ENCODE data around the gene HSPA12B. TPM values are rescaled to one million over a fixed set of nuclear protein-coding genes. Genes with fewer than 3 reads are reported as not detected.
"Not testable (repeated sequence)": the region's sequence is repeated elsewhere in the genome, so short reads cannot be mapped to it uniquely, and the experiment has no call there.

HSPA12B gene
- total RNA-seq, 1 experiment from 2014 or later = 0.21 TPM

- Histone ChIP-seq H3K4me3 (ENCODE audit: low read depth in 2 of 2, low read length in 2 of 2) (peak overlapping the region; percentile 33 to 44), H3K4me1 (ENCODE audit: control insufficient read depth, insufficient read depth, low read length) (peaks cover 21% of the 10 kb centered on the region), H3K27me3 (ENCODE audit: control insufficient read depth, insufficient read depth, low read length) (no peaks in the 10 kb centered on the region), H3K27ac (ENCODE audit: low read length) (peak overlapping the region; percentile 79), H3K9me3 (ENCODE audit: control insufficient read depth, insufficient read depth, low read depth, low read length) (no peaks in the 10 kb centered on the region), H3K36me3 (ENCODE audit: control insufficient read depth, insufficient read depth, low read length) (no peaks in the 10 kb centered on the region)
- TF ChIP-seq TCF7L2 (IDR thresholded peaks at IDR 0.05; ENCODE audit: low read depth, low read length) (no peak), POLR2AphosphoS5 (IDR thresholded peaks at IDR 0.05; ENCODE audit: low read depth, low read length) (no peak), CTCF (IDR thresholded peaks at IDR 0.05) (no peak), SIN3A (IDR thresholded peaks at IDR 0.05; ENCODE audit: borderline replicate concordance, insufficient read depth, low read depth, low read length) (no peak), REST (IDR thresholded peaks at IDR 0.05; ENCODE audit: insufficient read depth in 1 of 2, low read depth in 2 of 2, low read length in 1 of 2) (peak in 1 of 2 experiments; percentile 60; a peak in 1 of 4 replicates)
- TSS peak; percentile 93 for BruUV-seq (replicated peaks)
- intact Hi-C loops (cut with micrococcal nuclease; ENCODE audit: unreplicated experiment) (loop anchor here (2.0 kb wide), 1 partner anchor 33 kb away; the partner anchor contains the start of gene AP5S1), in situ Hi-C loops (cut with HindIII; ENCODE audit: low pct_unique_long_range_greater_than_20kb, low sequenced_read_pairs) (no loop called here)
- ChIA-PET POLR2A (interaction anchor here (0.5 kb wide), 1 partner anchor 32 kb away, joined by 12 read pairs; no protein-coding TSS in a partner anchor), CTCF (interaction anchor here (0.6 to 3.4 kb wide), 4 partner anchors 8 to 58 kb away, joined by 4 to 22 read pairs (median 7); partner anchors contain the start of genes AP5S1 and CDC25B)
- DNase-seq (ENCODE audit: low read depth, low spot score) = no peak
- no peak for ATAC-seq
These were observed 55.0 kb downstream of the HSPA12B start for GRCh38 chr20:3787324-3788014.

GRCh38 chr20:3788685-3789155 is 56.2 kb downstream of the HSPA12B start:
- CTCF ChIA-PET = interaction anchor here (3.4 kb wide), 1 partner anchor 29 kb away, joined by 22 read pairs; no protein-coding TSS in a partner anchor
- no TSS peak for BruUV-seq (replicated peaks)
- H3K4me1 ChIP-seq (ENCODE audit: control insufficient read depth, insufficient read depth, low read length) = peaks cover 17% of the 10 kb centered on the region
- no peak for TF ChIP-seq POLR2AphosphoS5 (IDR thresholded peaks at IDR 0.05; ENCODE audit: low read depth, low read length)
- TF ChIP-seq SIN3A (IDR thresholded peaks at IDR 0.05; ENCODE audit: borderline replicate concordance, insufficient read depth, low read depth, low read length) = no peak
- TF ChIP-seq REST (IDR thresholded peaks at IDR 0.05; ENCODE audit: insufficient read depth in 1 of 2, low read depth in 2 of 2, low read length in 1 of 2) = no peak
- TF ChIP-seq TCF7L2 (IDR thresholded peaks at IDR 0.05; ENCODE audit: low read depth, low read length) = no peak
- H3K27ac ChIP-seq (ENCODE audit: low read length) = peak overlapping the region; percentile 55; the same call in 1 of the 2 replicates
- intact Hi-C loops (cut with micrococcal nuclease; ENCODE audit: unreplicated experiment) = loop anchor here (2.0 kb wide), 1 partner anchor 32 kb away; the partner anchor contains the start of gene AP5S1
- no peak overlapping the region for H3K4me3 ChIP-seq (ENCODE audit: low read depth in 2 of 2, low read length in 2 of 2)
- ATAC-seq (no peak), DNase-seq (ENCODE audit: low read depth, low spot score) (no peak)
- POLR2A ChIA-PET = no interaction called here
- no peaks in the 10 kb centered on the region for H3K9me3 ChIP-seq (ENCODE audit: control insufficient read depth, insufficient read depth, low read depth, low read length)
- H3K36me3 ChIP-seq (ENCODE audit: control insufficient read depth, insufficient read depth, low read length) = no peaks in the 10 kb centered on the region
- H3K27me3 ChIP-seq (ENCODE audit: control insufficient read depth, insufficient read depth, low read length) = no peaks in the 10 kb centered on the region
- in situ Hi-C loops (cut with HindIII; ENCODE audit: low pct_unique_long_range_greater_than_20kb, low sequenced_read_pairs) = no loop called here

GRCh38 chr20:3789201-3789600 is 56.7 kb downstream of the HSPA12B start:
- BruUV-seq (replicated peaks); H3K27me3 ChIP-seq (ENCODE audit: control insufficient read depth, insufficient read depth, low read length); H3K9me3 ChIP-seq (ENCODE audit: control insufficient read depth, insufficient read depth, low read depth, low read length); H3K36me3 ChIP-seq (ENCODE audit: control insufficient read depth, insufficient read depth, low read length); H3K4me3 ChIP-seq (ENCODE audit: low read depth in 2 of 2, low read length in 2 of 2); DNase-seq (ENCODE audit: low read depth, low spot score); in situ Hi-C loops (cut with HindIII; ENCODE audit: low pct_unique_long_range_greater_than_20kb, low sequenced_read_pairs); ATAC-seq: not testable (repeated sequence)
- Histone ChIP-seq H3K27ac (ENCODE audit: low read length) (0 out of 2 replicates have a peak overlapping the region, but pooled peaks have one; percentile 11), H3K4me1 (ENCODE audit: control insufficient read depth, insufficient read depth, low read length) (peaks cover 14% of the 10 kb centered on the region)
- intact Hi-C loops (cut with micrococcal nuclease; ENCODE audit: unreplicated experiment) = loop anchor here (2.0 kb wide), 1 partner anchor 32 kb away; the partner anchor contains the start of gene AP5S1
- CTCF ChIA-PET = interaction anchor here (0.6 kb wide), 1 partner anchor 570 kb away, joined by 8 read pairs; no protein-coding TSS in a partner anchor
- POLR2A ChIA-PET = interaction anchor here (0.7 kb wide), 1 partner anchor 11 kb away, joined by 5 read pairs; no protein-coding TSS in a partner anchor

- intact Hi-C loops (cut with micrococcal nuclease; ENCODE audit: unreplicated experiment); DNase-seq (ENCODE audit: low read depth, low spot score); H3K4me3 ChIP-seq (ENCODE audit: low read depth in 2 of 2, low read length in 2 of 2); H3K27ac ChIP-seq (ENCODE audit: low read length); in situ Hi-C loops (cut with HindIII; ENCODE audit: low pct_unique_long_range_greater_than_20kb, low sequenced_read_pairs); BruUV-seq (replicated peaks); CTCF ChIA-PET; H3K9me3 ChIP-seq (ENCODE audit: control insufficient read depth, insufficient read depth, low read depth, low read length); POLR2A ChIA-PET; H3K27me3 ChIP-seq (ENCODE audit: control insufficient read depth, insufficient read depth, low read length); ATAC-seq: not testable (repeated sequence)
- peaks cover 10% of the 10 kb centered on the region for H3K36me3 ChIP-seq (ENCODE audit: control insufficient read depth, insufficient read depth, low read length)
- peaks cover 16% of the 10 kb centered on the region for H3K4me1 ChIP-seq (ENCODE audit: control insufficient read depth, insufficient read depth, low read length)
These were observed 61.7 kb downstream of the HSPA12B start for GRCh38 chr20:3794168-3794567.
